ENCODE results near the gene SGK1. TPM values are rescaled to one million over a fixed set of nuclear protein-coding genes. Genes with fewer than 3 reads are reported as not detected.
"Not testable (repeated sequence)": the region's sequence is repeated elsewhere in the genome, so short reads cannot be mapped to it uniquely, and the experiment has no call there.

SGK1 gene
- total RNA-seq, 4 donors from 2014 or later, result 95.1 to 919 (median 248) TPM

DNA sequence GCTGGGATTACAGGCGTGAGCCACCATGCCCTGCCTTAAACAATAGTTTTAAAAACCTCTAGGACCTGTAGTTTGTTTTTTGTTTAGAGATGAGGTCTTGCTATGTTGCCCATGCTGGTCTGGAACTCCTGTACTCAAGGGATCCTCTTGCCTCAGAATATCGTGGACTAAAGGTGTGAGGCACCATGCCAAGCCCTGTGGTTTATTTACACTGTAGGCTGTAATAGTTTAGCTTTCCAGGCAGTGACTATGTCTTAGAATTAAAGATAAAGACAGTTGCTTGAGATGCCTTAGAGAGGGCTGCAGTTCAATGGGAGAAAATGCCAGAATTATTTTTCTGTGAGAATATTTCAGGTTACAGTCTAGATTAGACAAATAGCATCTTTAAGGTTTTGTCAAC, 72.9 kb downstream of the SGK1 start:
- WGBS, 2 donors, result 39 to 61% methylated on average over 2 of the region's 2 CpGs
- DNase-seq (ENCODE audit: low spot score in 2 of 2), result no peak
- intact Hi-C loops (cut with DNase I; ENCODE audit: low total_unique reads), result no loop called here
- TF ChIP-seq, protein P1, sequence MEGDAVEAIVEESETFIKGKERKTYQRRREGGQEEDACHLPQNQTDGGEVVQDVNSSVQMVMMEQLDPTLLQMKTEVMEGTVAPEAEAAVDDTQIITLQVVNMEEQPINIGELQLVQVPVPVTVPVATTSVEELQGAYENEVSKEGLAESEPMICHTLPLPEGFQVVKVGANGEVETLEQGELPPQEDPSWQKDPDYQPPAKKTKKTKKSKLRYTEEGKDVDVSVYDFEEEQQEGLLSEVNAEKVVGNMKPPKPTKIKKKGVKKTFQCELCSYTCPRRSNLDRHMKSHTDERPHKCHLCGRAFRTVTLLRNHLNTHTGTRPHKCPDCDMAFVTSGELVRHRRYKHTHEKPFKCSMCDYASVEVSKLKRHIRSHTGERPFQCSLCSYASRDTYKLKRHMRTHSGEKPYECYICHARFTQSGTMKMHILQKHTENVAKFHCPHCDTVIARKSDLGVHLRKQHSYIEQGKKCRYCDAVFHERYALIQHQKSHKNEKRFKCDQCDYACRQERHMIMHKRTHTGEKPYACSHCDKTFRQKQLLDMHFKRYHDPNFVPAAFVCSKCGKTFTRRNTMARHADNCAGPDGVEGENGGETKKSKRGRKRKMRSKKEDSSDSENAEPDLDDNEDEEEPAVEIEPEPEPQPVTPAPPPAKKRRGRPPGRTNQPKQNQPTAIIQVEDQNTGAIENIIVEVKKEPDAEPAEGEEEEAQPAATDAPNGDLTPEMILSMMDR (IDR thresholded peaks at IDR 0.05), result no peak
- TF ChIP-seq POLR2A (IDR thresholded peaks at IDR 0.05), result no peak
- H3K4me3 ChIP-seq (ENCODE audit: low read depth, poor library complexity, severe bottlenecking), result no peak overlapping the region

- DNase-seq (ENCODE audit: low spot score in 2 of 2), result peak; percentile 81 to 94
- no peak for TF ChIP-seq POLR2A (IDR thresholded peaks at IDR 0.05)
- TF ChIP-seq, protein P1 (IDR thresholded peaks at IDR 0.05), result no peak
- H3K4me3 ChIP-seq (ENCODE audit: low read depth, poor library complexity, severe bottlenecking), result no peak overlapping the region
- WGBS, 2 donors, result 35 to 41% methylated on average over 9 of the region's 9 CpGs
- intact Hi-C loops (cut with DNase I; ENCODE audit: low total_unique reads), result no loop called here
Measured at GRCh38 chr6:134240665-134241431, 77.1 kb downstream of the SGK1 start.

DNA sequence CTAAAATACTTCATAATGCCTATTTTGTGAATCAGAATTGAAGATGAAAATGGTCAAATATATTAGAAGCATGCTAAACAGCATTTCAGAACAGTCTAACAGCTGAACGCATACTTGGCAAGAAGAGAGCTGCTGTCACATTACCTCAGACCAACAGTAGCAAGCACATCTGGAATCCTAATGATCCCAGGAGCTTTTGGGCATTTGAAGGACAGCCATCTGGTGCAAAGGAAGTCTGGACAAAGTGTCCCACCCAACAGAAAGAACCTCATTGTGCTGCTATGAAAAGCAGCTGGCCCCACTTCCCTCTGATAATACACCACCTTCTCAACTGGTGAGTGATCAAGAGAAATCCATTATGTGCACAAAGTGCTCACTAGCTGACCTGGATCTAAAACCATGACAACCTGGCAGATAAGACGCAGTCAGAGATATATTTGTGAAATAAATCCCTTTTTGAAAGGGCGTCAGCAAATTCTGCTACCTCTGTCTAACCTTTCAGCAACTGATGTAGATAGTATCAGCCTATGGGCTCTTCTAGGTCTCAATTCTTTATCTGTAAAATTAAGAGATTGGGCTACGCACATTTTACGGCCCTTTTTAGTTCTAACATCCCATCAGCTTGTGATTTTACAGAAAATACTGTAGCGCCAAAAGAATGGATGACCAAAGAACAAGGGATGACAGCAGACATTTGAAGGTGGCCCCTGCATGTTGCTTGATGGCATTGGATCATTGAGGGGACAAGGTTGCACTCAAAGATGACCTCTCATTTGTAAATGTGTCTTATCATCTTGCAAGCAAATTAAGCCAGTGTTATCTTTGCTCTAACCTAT, 78.7 kb downstream of the SGK1 start:
- DNase-seq (ENCODE audit: low spot score in 2 of 2), result no peak
- intact Hi-C loops (cut with DNase I; ENCODE audit: low total_unique reads), result no loop called here
- no peak for TF ChIP-seq POLR2A (IDR thresholded peaks at IDR 0.05)
- TF ChIP-seq, protein P1 (IDR thresholded peaks at IDR 0.05), result no peak
- WGBS, 2 donors, result 61 to 62% methylated on average over 6 of the region's 6 CpGs
- no peak overlapping the region for H3K4me3 ChIP-seq (ENCODE audit: low read depth, poor library complexity, severe bottlenecking)

- WGBS, 2 donors, result 67 to 71% methylated on average over 2 of the region's 2 CpGs
Measured at GRCh38 chr6:134238006-134238405, 79.9 kb downstream of the SGK1 start.

DNA sequence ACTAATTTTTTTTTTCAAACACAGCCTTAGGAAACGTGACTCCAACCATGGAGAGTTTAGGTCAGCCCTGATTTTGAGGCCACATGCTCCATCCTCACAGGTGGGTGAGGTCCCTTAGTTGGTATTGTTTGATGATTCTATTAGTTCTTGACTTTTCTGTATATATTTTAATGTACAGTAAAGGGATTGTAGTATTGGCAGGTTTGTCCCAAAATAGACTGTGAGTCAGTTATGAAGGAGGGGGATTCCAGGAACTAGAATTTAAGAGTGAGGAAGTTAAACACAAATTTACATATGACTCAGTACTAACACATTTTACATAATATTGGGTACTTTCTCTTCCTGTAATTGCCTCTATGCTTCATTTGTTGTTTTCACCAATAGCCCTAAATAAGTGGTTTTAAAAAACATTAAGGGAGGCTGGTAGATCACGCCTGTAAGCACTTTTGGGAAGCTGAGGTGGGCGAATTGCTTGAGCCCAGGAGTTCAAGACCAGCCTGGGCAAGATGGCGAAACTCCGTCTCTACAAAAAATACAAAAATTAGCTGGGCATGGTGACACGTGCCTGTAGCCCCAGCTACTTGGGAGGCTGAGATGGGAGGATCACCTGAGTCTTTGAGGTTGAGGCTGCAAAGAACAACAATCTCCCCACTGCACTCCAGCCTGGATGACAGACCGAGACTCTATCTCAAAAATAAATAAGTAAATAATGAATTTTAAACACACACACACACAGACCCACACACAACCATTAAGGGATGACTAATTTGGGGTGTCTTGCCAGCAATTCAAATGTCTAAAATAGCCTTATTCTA, 81.8 kb downstream of the SGK1 start:
- 54 to 66% methylated on average over 7 of the region's 7 CpGs for WGBS, 2 donors
- no peak for DNase-seq (ENCODE audit: low spot score in 2 of 2)
- H3K4me3 ChIP-seq (ENCODE audit: low read depth, poor library complexity, severe bottlenecking), result no peak overlapping the region
- intact Hi-C loops (cut with DNase I; ENCODE audit: low total_unique reads), result no loop called here
- no peak for TF ChIP-seq POLR2A (IDR thresholded peaks at IDR 0.05)
- TF ChIP-seq, protein P1 (IDR thresholded peaks at IDR 0.05), result no peak

More at GRCh38 chr6:134238006-134238405, 79.9 kb downstream of the SGK1 start:
- no peak for DNase-seq (ENCODE audit: low spot score in 2 of 2)
- intact Hi-C loops (cut with DNase I; ENCODE audit: low total_unique reads), result no loop called here
- no peak overlapping the region for H3K4me3 ChIP-seq (ENCODE audit: low read depth, poor library complexity, severe bottlenecking)
- TF ChIP-seq, protein P1 (IDR thresholded peaks at IDR 0.05), result no peak
- TF ChIP-seq POLR2A (IDR thresholded peaks at IDR 0.05), result no peak

DNA sequence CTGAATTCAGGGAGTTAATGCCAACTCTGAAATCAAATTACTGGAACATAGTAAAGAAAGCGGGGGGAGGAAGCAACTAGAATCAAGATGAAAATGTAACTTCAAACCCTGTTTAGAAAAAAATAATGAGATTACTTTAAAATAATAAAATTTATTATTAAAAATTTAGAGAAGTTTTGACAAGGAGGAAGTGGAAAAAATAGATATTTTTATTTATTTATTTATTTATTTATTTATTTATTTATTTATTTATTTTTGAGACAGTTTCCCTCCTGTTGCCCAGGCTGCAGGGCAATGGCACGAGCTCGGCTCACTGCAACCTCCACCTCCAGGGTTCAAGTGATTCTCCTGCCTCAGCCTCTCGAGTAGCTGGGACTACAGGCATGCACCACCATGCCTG, 82.6 kb downstream of the SGK1 start:
- H3K4me3 ChIP-seq (ENCODE audit: low read depth, poor library complexity, severe bottlenecking); DNase-seq (ENCODE audit: low spot score in 2 of 2); intact Hi-C loops (cut with DNase I; ENCODE audit: low total_unique reads): not testable (repeated sequence)
- WGBS, 2 donors, result 72 to 75% methylated on average over 4 of the region's 4 CpGs
